Measurements from ENCODE around the gene BICRAL.

DNA sequence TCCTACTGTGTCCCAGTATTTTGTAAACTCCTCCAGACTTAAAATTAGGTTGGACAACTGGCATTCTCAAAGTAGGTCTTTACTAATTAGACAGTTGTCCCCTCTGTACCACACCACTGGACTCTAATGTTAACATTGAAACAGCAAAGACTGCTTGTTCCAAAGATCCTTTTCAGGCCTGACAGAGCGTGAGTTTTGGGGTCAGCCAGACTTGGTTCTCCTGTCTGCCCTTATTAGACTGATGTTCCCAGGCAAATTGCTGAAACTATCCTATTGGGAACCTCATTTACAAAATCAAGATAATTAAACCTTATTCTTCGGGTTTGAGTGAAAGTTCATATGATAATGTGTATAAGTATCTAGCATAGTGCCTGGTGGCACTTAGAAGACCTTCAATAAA is 3.7 kb upstream of the BICRAL start:
- TF ChIP-seq, protein P1, sequence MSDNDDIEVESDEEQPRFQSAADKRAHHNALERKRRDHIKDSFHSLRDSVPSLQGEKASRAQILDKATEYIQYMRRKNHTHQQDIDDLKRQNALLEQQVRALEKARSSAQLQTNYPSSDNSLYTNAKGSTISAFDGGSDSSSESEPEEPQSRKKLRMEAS (IDR thresholded peaks at IDR 0.05): no peak
- TF ChIP-seq EP300 (IDR thresholded peaks at IDR 0.05; ENCODE audit: borderline replicate concordance): no peak
- TF ChIP-seq CREB1 (IDR thresholded peaks at IDR 0.05; ENCODE audit: low read depth): no peak
- TF ChIP-seq, protein P2, sequence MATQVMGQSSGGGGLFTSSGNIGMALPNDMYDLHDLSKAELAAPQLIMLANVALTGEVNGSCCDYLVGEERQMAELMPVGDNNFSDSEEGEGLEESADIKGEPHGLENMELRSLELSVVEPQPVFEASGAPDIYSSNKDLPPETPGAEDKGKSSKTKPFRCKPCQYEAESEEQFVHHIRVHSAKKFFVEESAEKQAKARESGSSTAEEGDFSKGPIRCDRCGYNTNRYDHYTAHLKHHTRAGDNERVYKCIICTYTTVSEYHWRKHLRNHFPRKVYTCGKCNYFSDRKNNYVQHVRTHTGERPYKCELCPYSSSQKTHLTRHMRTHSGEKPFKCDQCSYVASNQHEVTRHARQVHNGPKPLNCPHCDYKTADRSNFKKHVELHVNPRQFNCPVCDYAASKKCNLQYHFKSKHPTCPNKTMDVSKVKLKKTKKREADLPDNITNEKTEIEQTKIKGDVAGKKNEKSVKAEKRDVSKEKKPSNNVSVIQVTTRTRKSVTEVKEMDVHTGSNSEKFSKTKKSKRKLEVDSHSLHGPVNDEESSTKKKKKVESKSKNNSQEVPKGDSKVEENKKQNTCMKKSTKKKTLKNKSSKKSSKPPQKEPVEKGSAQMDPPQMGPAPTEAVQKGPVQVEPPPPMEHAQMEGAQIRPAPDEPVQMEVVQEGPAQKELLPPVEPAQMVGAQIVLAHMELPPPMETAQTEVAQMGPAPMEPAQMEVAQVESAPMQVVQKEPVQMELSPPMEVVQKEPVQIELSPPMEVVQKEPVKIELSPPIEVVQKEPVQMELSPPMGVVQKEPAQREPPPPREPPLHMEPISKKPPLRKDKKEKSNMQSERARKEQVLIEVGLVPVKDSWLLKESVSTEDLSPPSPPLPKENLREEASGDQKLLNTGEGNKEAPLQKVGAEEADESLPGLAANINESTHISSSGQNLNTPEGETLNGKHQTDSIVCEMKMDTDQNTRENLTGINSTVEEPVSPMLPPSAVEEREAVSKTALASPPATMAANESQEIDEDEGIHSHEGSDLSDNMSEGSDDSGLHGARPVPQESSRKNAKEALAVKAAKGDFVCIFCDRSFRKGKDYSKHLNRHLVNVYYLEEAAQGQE (IDR thresholded peaks at IDR 0.05; ENCODE audit: low read depth): no peak
- no peak for TF ChIP-seq YY1 (IDR thresholded peaks at IDR 0.05; ENCODE audit: low read depth)
- no peak for TF ChIP-seq TAF1 (IDR thresholded peaks at IDR 0.05; ENCODE audit: low read depth)
- TF ChIP-seq FOXM1 (IDR thresholded peaks at IDR 0.05; ENCODE audit: borderline replicate concordance, low read depth): no peak
- TF ChIP-seq RAD21 (IDR thresholded peaks at IDR 0.05; ENCODE audit: low read depth): no peak
- no peak for TF ChIP-seq EGR1 (IDR thresholded peaks at IDR 0.05)
- TF ChIP-seq, protein P3, sequence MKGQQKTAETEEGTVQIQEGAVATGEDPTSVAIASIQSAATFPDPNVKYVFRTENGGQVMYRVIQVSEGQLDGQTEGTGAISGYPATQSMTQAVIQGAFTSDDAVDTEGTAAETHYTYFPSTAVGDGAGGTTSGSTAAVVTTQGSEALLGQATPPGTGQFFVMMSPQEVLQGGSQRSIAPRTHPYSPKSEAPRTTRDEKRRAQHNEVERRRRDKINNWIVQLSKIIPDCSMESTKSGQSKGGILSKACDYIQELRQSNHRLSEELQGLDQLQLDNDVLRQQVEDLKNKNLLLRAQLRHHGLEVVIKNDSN (IDR thresholded peaks at IDR 0.05): no peak
